GM19193 (cell line): ENCODE measurements around the gene OSBPL9.

Experiments
- POLR2A ChIP-seq: IDR thresholded peaks from 4 replicates; pipeline ENCODE4 v1.6.1; 2011; ENCODE audit not compliant: insufficient read depth, insufficient read length; ENCODE audit errors: extremely low read depth

The OSBPL9 gene

GRCh38 chr1:51623450-51623849, 6.6 kb downstream of the OSBPL9 start:
- no peak for TF ChIP-seq POLR2A

GRCh38 chr1:51624855-51625254, 8.0 kb downstream of the OSBPL9 start:
- no peak for TF ChIP-seq POLR2A

GRCh38 chr1:51627672-51628071, 10.8 kb downstream of the OSBPL9 start:
- TF ChIP-seq POLR2A = no peak

- no peak for TF ChIP-seq POLR2A
Observed at GRCh38 chr1:51628715-51629590, 12.1 kb downstream of the OSBPL9 start.

GRCh38 chr1:51629918-51630317, 13.0 kb downstream of the OSBPL9 start:
- TF ChIP-seq POLR2A = no peak

- no peak for TF ChIP-seq POLR2A
Observed at GRCh38 chr1:51630393-51630792, 13.5 kb downstream of the OSBPL9 start.

- TF ChIP-seq POLR2A = no peak
Observed at GRCh38 chr1:51630922-51631321, 14.0 kb downstream of the OSBPL9 start.

GRCh38 chr1:51631747-51632146, 14.9 kb downstream of the OSBPL9 start:
- TF ChIP-seq POLR2A = no peak

GRCh38 chr1:51634618-51635017, 17.7 kb downstream of the OSBPL9 start:
- TF ChIP-seq POLR2A = no peak

GRCh38 chr1:51635615-51636014, 18.7 kb downstream of the OSBPL9 start:
- TF ChIP-seq POLR2A = no peak

GRCh38 chr1:51636191-51636590, 19.3 kb downstream of the OSBPL9 start:
- no peak for TF ChIP-seq POLR2A

GRCh38 chr1:51636764-51637522, 20.1 kb downstream of the OSBPL9 start:
- TF ChIP-seq POLR2A = no peak

GRCh38 chr1:51638350-51638749, 21.5 kb downstream of the OSBPL9 start:
- no peak for TF ChIP-seq POLR2A

GRCh38 chr1:51639694-51640093, 22.8 kb downstream of the OSBPL9 start:
- no peak for TF ChIP-seq POLR2A

- no peak for TF ChIP-seq POLR2A
Observed at GRCh38 chr1:51641096-51641495, 24.2 kb downstream of the OSBPL9 start.

- TF ChIP-seq POLR2A = no peak
Observed at GRCh38 chr1:51642739-51643142, 25.8 kb downstream of the OSBPL9 start.

GRCh38 chr1:51643362-51643761, 26.5 kb downstream of the OSBPL9 start:
- no peak for TF ChIP-seq POLR2A

- TF ChIP-seq POLR2A = no peak
Observed at GRCh38 chr1:51644020-51644419, 27.1 kb downstream of the OSBPL9 start.
